ENCODE results near the gene MARCHF10.

DNA sequence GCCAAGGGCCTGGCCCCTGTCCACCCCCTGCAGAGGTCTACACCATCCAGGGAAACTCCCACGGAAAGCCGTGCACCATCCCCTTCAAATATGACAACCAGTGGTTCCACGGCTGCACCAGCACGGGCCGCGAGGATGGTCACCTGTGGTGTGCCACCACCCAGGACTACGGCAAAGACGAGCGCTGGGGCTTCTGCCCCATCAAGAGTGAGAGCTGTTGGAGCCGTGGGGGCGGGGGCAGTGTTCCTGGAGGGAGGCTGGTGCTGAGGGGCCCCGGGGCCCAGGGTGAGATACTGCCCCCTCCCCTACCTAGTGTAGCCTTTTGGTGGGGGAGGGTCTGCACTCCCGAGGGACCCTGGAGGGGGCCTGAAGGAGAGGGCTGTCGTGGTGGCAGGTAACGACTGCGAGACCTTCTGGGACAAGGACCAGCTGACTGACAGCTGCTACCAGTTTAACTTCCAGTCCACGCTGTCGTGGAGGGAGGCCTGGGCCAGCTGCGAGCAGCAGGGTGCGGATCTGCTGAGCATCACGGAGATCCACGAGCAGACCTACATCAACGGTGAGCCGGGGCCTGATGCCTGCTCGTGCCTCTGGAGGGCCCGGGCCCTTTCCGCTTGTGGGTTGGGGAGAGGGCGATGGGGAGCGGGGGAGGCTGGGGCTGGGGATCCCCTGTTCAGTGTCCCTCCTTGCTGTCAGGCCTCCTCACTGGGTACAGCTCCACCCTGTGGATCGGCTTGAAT, 141.9 kb downstream of the MARCHF10 start:
- TF ChIP-seq CTCF (conservative IDR thresholded peaks at IDR 0.05) (no peak), ZFX (IDR thresholded peaks at IDR 0.05) (no peak)
